Tibial artery (tissue), 4 donors: ENCODE measurements around the gene MACF1.
A peak's percentile ranks its signal among the peaks of the same experiment; 100 is the strongest.

ENCODE experiments used
- DNase-seq, 2 donors: peaks; one replicate each; pipeline ENCODE4 v3.0.0-alpha.2; 2019
- H3K27ac ChIP-seq, 2 donors: fragments of 200-600 bp; sonication (generic) in 1 of 2; 1 replicate in 1 of 2; 2 replicates in 1 of 2; pipeline ENCODE4 v1.5.1; 2018 to 2019; ENCODE audit warnings: mild to moderate bottlenecking in 1 of 2
- H3K27me3 ChIP-seq, 2 donors: fragments of 200-600 bp; sonication (generic) in 1 of 2; one replicate each; pipeline versions ENCODE4 v1.5.1 to v1.6.0; 2016 to 2019
- H3K36me3 ChIP-seq, 3 donors: fragments of 200-600 bp; sonication (generic) in 2 of 3; one replicate each; pipeline ENCODE4 v1.5.1; 2016 to 2019; ENCODE audit warnings: mild to moderate bottlenecking in 2 of 3
- H3K4me1 ChIP-seq, 4 donors: fragments of 200-600 bp; sonication (generic) in 2 of 4; 1 replicate in 3 of 4; 2 replicates in 1 of 4; pipeline ENCODE4 v1.5.1; 2016 to 2019
- H3K4me3 ChIP-seq, 2 donors: fragments of 200-600 bp; sonication (generic) in 1 of 2; 1 replicate in 1 of 2; 2 replicates in 1 of 2; pipeline ENCODE4 v1.5.1; 2018 to 2019; ENCODE audit warnings: mild to moderate bottlenecking in 2 of 2
- H3K9me3 ChIP-seq, 3 donors: fragments of 200-600 bp; sonication (generic) in 1 of 3; one replicate each; pipeline ENCODE4 v1.5.1; 2016 to 2019
- intact Hi-C: fragments of 100-400 bp; cut with DNase I; formaldehyde crosslinking; loops from one replicate; pipeline ENCODE4 v1.15.0; 2023; ENCODE audit warnings: low total_unique reads
- TF ChIP-seq, protein P1 (sequence below), 2 experiments: fragments of 200-600 bp in 1 of 2; fragments of 450-650 bp in 1 of 2; IDR thresholded peaks; one replicate each; pipeline ENCODE4 v1.5.1; 2017 to 2019; ENCODE audit warnings: antibody characterized with exemption in 2 of 2, mild to moderate bottlenecking in 1 of 2, moderate library complexity in 1 of 2

The MACF1 gene

GRCh38 chr1:39387452-39387851 lies 183.0 kb downstream of the MACF1 start:
- Histone ChIP-seq H3K27me3 (no peaks in the 10 kb centered on the region), H3K4me3 (no peak overlapping the region), H3K4me1 (peaks cover 0 to 74% (median 29%) of the 10 kb centered on the region in 4 donors), H3K36me3 (peaks cover 36 to 66% (median 45%) of the 10 kb centered on the region in 3 donors), H3K27ac (peak overlapping the region; percentile 35 to 66), H3K9me3 (no peaks in the 10 kb centered on the region)
- no peak for DNase-seq
- TF ChIP-seq, protein P1, sequence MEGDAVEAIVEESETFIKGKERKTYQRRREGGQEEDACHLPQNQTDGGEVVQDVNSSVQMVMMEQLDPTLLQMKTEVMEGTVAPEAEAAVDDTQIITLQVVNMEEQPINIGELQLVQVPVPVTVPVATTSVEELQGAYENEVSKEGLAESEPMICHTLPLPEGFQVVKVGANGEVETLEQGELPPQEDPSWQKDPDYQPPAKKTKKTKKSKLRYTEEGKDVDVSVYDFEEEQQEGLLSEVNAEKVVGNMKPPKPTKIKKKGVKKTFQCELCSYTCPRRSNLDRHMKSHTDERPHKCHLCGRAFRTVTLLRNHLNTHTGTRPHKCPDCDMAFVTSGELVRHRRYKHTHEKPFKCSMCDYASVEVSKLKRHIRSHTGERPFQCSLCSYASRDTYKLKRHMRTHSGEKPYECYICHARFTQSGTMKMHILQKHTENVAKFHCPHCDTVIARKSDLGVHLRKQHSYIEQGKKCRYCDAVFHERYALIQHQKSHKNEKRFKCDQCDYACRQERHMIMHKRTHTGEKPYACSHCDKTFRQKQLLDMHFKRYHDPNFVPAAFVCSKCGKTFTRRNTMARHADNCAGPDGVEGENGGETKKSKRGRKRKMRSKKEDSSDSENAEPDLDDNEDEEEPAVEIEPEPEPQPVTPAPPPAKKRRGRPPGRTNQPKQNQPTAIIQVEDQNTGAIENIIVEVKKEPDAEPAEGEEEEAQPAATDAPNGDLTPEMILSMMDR (IDR thresholded peaks at IDR 0.05) = no peak
- intact Hi-C loops = loop anchor here (2.0 kb wide), 1 partner anchor 15 kb away; no protein-coding TSS in a partner anchor

GRCh38 chr1:39391691-39392679 lies 187.5 kb downstream of the MACF1 start:
- H3K4me3 ChIP-seq = no peak overlapping the region
- intact Hi-C loops = no loop called here
- peaks cover 15 to 21% (median 17%) of the 10 kb centered on the region in 3 donors for H3K36me3 ChIP-seq
- peak in 1 of 2 donors; percentile 58 for DNase-seq
- peak overlapping the region; percentile 63 to 66 for H3K27ac ChIP-seq
- no peaks in the 10 kb centered on the region for H3K27me3 ChIP-seq
- H3K4me1 ChIP-seq = peaks cover 5 to 99% (median 60%) of the 10 kb centered on the region in 4 donors
- TF ChIP-seq, protein P1 (IDR thresholded peaks at IDR 0.05) = no peak
- H3K9me3 ChIP-seq = no peaks in the 10 kb centered on the region

DNA sequence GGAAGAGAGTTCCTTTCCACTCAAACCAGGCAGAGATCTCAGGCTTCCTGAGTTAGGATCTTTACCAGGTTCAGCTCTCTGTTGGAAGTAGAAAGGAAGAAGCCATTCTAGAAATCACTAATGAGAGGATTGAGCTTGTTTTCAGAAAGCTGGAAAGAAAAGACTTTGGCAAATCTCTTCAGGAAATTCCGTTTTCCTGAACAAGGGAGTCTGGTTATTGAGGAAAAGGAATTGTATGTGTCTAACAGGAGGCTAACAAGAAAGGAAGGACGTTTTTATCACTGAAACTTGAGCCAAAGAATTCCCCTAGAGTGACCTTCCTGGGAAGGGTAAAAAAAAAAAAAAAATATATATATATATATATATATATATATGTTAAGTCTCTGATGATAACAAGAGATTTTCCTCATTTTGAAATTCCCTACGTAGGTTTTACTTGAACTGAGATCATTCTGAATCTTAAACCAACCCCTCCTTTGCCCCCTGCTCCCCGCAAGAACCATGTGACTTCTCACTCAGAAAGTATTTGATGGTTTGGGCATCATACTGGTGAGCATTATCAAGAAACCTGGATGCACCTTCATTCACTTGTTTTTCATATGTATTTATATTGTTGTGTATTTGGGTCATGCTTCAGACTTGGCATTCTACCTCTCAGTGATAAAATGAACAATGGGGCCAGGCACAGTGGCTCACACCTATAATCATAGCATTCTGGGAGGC lies 188.5 kb downstream of the MACF1 start:
- no peaks in the 10 kb centered on the region for H3K27me3 ChIP-seq
- peak overlapping the region; percentile 63 to 66 for H3K27ac ChIP-seq
- peaks cover 4 to 11% (median 6%) of the 10 kb centered on the region in 3 donors for H3K36me3 ChIP-seq
- no peak for DNase-seq
- no peaks in the 10 kb centered on the region for H3K9me3 ChIP-seq
- intact Hi-C loops = no loop called here
- H3K4me3 ChIP-seq = no peak overlapping the region
- peaks cover 5 to 99% (median 64%) of the 10 kb centered on the region in 4 donors for H3K4me1 ChIP-seq
- TF ChIP-seq, protein P1 (IDR thresholded peaks at IDR 0.05) = no peak

DNA sequence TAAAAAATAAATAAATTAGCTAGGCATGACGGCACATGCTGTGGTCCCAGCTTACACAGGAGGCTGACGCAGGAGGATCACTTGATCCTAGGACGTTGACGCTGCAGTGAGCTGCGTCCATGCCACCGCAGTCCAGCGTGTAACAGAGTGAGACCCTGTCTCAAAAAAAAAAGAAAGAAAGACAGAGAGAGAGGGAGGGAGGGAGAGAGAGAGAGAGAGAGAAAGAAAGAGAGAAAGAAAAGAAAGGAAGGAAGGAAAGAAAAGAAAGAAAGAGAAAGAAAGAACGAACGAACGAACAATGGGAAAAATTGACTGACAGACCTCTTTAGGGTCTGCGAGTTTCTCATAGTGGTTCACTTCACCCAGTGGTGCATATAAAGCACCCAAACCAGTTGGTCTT lies 189.2 kb downstream of the MACF1 start:
- intact Hi-C loops = no loop called here
- H3K4me3 ChIP-seq = no peak overlapping the region
- no peaks in the 10 kb centered on the region for H3K9me3 ChIP-seq
- TF ChIP-seq, protein P1 (IDR thresholded peaks at IDR 0.05) = no peak
- no peak for DNase-seq
- H3K27ac ChIP-seq = peak overlapping the region; percentile 41 to 66
- H3K36me3 ChIP-seq = peaks cover 0 to 5% (median 0%) of the 10 kb centered on the region in 3 donors
- no peaks in the 10 kb centered on the region for H3K27me3 ChIP-seq
- peaks cover 5 to 98% (median 68%) of the 10 kb centered on the region in 4 donors for H3K4me1 ChIP-seq

DNA sequence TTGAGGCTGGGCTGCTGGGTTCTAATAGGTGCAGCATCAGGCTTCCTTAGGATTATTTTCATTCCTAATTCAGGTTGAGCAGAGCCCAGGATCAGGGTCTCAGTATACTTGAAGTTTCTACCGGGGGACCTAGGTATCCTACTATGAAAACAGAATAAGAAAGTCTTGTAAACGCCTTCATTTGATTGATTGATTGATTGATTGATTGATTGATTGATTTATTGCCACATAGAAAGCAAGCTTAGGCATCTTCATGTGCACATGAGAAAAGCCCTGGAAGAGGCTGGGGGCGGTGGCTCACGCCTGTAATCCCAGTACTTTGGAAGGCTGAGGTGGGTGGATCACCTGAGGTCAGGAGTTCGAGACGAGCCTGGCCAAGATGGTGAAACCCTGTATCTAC lies 189.6 kb downstream of the MACF1 start:
- peaks cover 5 to 99% (median 73%) of the 10 kb centered on the region in 4 donors for H3K4me1 ChIP-seq
- H3K9me3 ChIP-seq = no peaks in the 10 kb centered on the region
- TF ChIP-seq, protein P1 (IDR thresholded peaks at IDR 0.05) = no peak
- intact Hi-C loops = no loop called here
- peaks cover 0 to under 1% (median 0%) of the 10 kb centered on the region in 3 donors for H3K36me3 ChIP-seq
- H3K4me3 ChIP-seq = no peak overlapping the region
- DNase-seq = no peak
- no peaks in the 10 kb centered on the region for H3K27me3 ChIP-seq
- peak overlapping the region; percentile 41 to 66 for H3K27ac ChIP-seq
